Prostate gland (tissue), 2 donors: ENCODE data around the gene RSAD2. TPM values are rescaled to one million over a fixed set of nuclear protein-coding genes. Genes with fewer than 3 reads are reported as not detected.
"Not testable (repeated sequence)": the region's sequence is repeated elsewhere in the genome, so short reads cannot be mapped to it uniquely, and the experiment has no call there.

Experiments
- DNase-seq: peaks from one replicate; pipeline ENCODE4 v3.0.0-alpha.2; 2019; ENCODE audit warnings: low spot score
- H3K27ac ChIP-seq, 2 donors: fragments of 200-600 bp; sonication (generic); 2 replicates each; pipeline ENCODE4 v1.5.1; 2017 to 2019
- H3K27me3 ChIP-seq: fragments of 200-600 bp; sonication (generic); replicated peaks from 2 replicates; pipeline ENCODE4 v1.5.1; 2019; ENCODE audit not compliant: insufficient read depth
- H3K36me3 ChIP-seq, 2 donors: fragments of 200-600 bp; sonication (generic); 1 replicate in 1 of 2; 2 replicates in 1 of 2; pipeline versions ENCODE4 v1.5.1 to v1.8.1; 2017 to 2019
- H3K4me1 ChIP-seq: fragments of 200-600 bp; sonication (generic); replicated peaks from 2 replicates; pipeline ENCODE4 v1.5.1; 2019
- H3K4me3 ChIP-seq, 2 donors: fragments of 200-600 bp; sonication (generic); 2 replicates each; pipeline ENCODE4 v1.5.1; 2017 to 2019
- H3K9me3 ChIP-seq: fragments of 200-600 bp; sonication (generic); 2 replicates; pipeline ENCODE4 v1.5.1; 2017
- POLR2A ChIP-seq: fragments of 450-650 bp; IDR thresholded peaks from one replicate; pipeline ENCODE4 v1.6.1; 2016; ENCODE audit warnings: antibody characterized with exemption, mild to moderate bottlenecking
- POLR2AphosphoS5 ChIP-seq: sonication (generic); formaldehyde crosslinking; IDR thresholded peaks from one replicate; pipeline ENCODE4 v1.6.1; 2017; ENCODE audit warnings: antibody characterized with exemption
- WGBS: methylation state at CpG from one replicate; pipeline ENCODE4 v1.1.5; 2018; 5-methylcytosine and 5-hydroxymethylcytosine counted together
- intact Hi-C: fragments of 100-400 bp; cut with DNase I; formaldehyde crosslinking; loops from one replicate; pipeline ENCODE4 v1.14.2; 2022
- total RNA-seq, 2 donors: library from RNA; depleted of rRNA; stranded (reverse); fragments of >200 nt; gene quantifications; one replicate each; pipeline ENCODE4 v1.1.0, GENCODE V29; 2016
- TF ChIP-seq, protein P1 (sequence below), 4 experiments: fragments of 200-600 bp in 2 of 4; fragments of 450-650 bp in 2 of 4; sonication (generic) in 2 of 4; IDR thresholded peaks; 1 replicate in 3 of 4; 2 replicates in 1 of 4; pipeline ENCODE4 v1.5.1; 2016 to 2019; ENCODE audit warnings: antibody characterized with exemption in 4 of 4, mild to moderate bottlenecking in 2 of 4, moderate library complexity in 2 of 4

The RSAD2 gene
- total RNA-seq, 2 donors from 2014 or later, result 3.3 to 8.3 TPM

- no peaks in the 10 kb centered on the region for H3K4me1 ChIP-seq
- H3K27ac ChIP-seq, result no peak overlapping the region
- no peak overlapping the region for H3K4me3 ChIP-seq
- 75% methylated on average over 5 of the region's 5 CpGs for WGBS
- H3K9me3 ChIP-seq, result no peaks in the 10 kb centered on the region
- H3K27me3 ChIP-seq, result no peaks in the 10 kb centered on the region
- intact Hi-C loops, result loop anchor here (5.0 kb wide), 1 partner anchor 135 kb away; no protein-coding TSS in a partner anchor
- no peak for DNase-seq
- H3K36me3 ChIP-seq, result no peaks in the 10 kb centered on the region
- TF ChIP-seq, protein P1, sequence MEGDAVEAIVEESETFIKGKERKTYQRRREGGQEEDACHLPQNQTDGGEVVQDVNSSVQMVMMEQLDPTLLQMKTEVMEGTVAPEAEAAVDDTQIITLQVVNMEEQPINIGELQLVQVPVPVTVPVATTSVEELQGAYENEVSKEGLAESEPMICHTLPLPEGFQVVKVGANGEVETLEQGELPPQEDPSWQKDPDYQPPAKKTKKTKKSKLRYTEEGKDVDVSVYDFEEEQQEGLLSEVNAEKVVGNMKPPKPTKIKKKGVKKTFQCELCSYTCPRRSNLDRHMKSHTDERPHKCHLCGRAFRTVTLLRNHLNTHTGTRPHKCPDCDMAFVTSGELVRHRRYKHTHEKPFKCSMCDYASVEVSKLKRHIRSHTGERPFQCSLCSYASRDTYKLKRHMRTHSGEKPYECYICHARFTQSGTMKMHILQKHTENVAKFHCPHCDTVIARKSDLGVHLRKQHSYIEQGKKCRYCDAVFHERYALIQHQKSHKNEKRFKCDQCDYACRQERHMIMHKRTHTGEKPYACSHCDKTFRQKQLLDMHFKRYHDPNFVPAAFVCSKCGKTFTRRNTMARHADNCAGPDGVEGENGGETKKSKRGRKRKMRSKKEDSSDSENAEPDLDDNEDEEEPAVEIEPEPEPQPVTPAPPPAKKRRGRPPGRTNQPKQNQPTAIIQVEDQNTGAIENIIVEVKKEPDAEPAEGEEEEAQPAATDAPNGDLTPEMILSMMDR (IDR thresholded peaks at IDR 0.05), result peak; percentile 29 to 85 (median 78)
- no peak for TF ChIP-seq POLR2A
- TF ChIP-seq POLR2AphosphoS5, result peak; percentile 8
These were observed 19.6 kb downstream of the RSAD2 start for GRCh38 chr2:6896930-6897759.

DNA sequence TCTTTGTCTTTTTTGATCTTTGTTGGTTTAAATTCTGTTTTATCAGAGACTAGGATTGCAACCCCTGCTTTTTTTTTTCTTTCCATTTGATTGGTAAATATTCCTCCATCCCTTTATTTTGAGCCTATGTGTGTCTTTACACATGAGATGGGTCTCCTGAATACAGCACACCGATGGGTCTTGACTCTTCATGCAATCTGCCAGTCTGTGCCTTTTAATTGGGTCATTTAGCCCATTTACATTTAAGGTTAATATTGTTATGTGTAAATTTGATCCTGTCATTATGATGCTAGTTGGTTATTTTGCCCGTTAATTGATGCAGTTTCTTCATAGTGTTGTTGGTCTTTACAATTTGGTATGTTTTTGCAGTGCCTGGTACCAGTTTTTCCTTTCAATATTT is 25.0 kb downstream of the RSAD2 start:
- H3K9me3 ChIP-seq, H3K36me3 ChIP-seq, H3K27ac ChIP-seq, intact Hi-C loops, H3K4me3 ChIP-seq, DNase-seq, H3K27me3 ChIP-seq, H3K4me1 ChIP-seq: not testable (repeated sequence)
- 98% methylated on average over 2 of the region's 2 CpGs for WGBS

- WGBS, result 98% methylated on average over 1 of the region's 1 CpG
- H3K27ac ChIP-seq, result no peak overlapping the region
- H3K4me3 ChIP-seq, result no peak overlapping the region
- TF ChIP-seq, protein P1 (IDR thresholded peaks at IDR 0.05), result no peak
- TF ChIP-seq POLR2AphosphoS5, result no peak
- TF ChIP-seq POLR2A, result no peak
- no peaks in the 10 kb centered on the region for H3K27me3 ChIP-seq
- intact Hi-C loops, result no loop called here
- H3K9me3 ChIP-seq, result no peaks in the 10 kb centered on the region
- H3K4me1 ChIP-seq, result no peaks in the 10 kb centered on the region
- H3K36me3 ChIP-seq, result no peaks in the 10 kb centered on the region
- DNase-seq, result no peak
These were observed 28.1 kb downstream of the RSAD2 start for GRCh38 chr2:6905668-6906067.

DNA sequence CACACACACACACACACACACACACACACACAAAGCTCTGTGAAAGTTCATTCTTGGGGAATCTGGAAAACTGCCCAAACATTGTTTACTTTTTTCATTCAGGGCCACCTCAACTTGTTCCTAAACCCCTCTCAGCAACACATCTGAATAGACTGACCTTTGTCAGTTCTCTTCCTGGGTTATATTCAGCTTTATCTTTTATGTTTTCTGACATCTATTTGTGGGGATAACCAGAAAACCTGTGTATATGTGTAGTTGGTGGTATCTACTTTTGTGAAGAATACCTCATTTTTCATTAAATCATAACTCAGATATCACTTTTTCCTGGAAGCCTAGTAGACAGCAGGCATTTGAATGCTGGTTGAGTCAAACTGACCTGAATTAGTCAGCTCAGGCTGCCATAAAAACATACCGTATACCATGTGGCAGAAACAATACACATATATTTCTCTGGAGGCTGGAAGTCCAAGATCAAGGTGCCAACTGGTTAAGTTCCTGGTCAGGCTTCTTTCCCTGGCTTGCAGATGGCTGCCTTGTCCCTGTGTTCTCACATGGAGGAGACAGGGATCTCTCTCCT is 28.7 kb downstream of the RSAD2 start:
- no peaks in the 10 kb centered on the region for H3K36me3 ChIP-seq
- H3K27me3 ChIP-seq, result no peaks in the 10 kb centered on the region
- no peak for TF ChIP-seq POLR2A
- no peak for TF ChIP-seq POLR2AphosphoS5
- TF ChIP-seq, protein P1 (IDR thresholded peaks at IDR 0.05), result no peak
- no peaks in the 10 kb centered on the region for H3K9me3 ChIP-seq
- DNase-seq, result no peak
- intact Hi-C loops, result no loop called here
- H3K4me1 ChIP-seq, result no peaks in the 10 kb centered on the region
- H3K4me3 ChIP-seq, result no peak overlapping the region
- H3K27ac ChIP-seq, result no peak overlapping the region
- WGBS, result 74% methylated on average over 1 of the region's 1 CpG

GRCh38 chr2:6908291-6908690 is 30.7 kb downstream of the RSAD2 start:
- no peaks in the 10 kb centered on the region for H3K27me3 ChIP-seq
- H3K27ac ChIP-seq, result no peak overlapping the region
- 88% methylated on average over 2 of the region's 2 CpGs for WGBS
- no peaks in the 10 kb centered on the region for H3K4me1 ChIP-seq
- DNase-seq, result no peak
- intact Hi-C loops, result no loop called here
- no peaks in the 10 kb centered on the region for H3K36me3 ChIP-seq
- TF ChIP-seq, protein P1 (IDR thresholded peaks at IDR 0.05), result no peak
- no peak for TF ChIP-seq POLR2A
- TF ChIP-seq POLR2AphosphoS5, result no peak
- H3K4me3 ChIP-seq, result no peak overlapping the region
- H3K9me3 ChIP-seq, result no peaks in the 10 kb centered on the region
